GM23248 (cell line): ENCODE data around the gene RABGAP1L.

Experiments
- EZH2 ChIP-seq: fragments of 200-600 bp; sonication (generic); IDR thresholded peaks from 2 replicates; pipeline ENCODE4 v1.6.1; 2018; ENCODE audit warnings: antibody characterized with exemption, mild to moderate bottlenecking; ENCODE audit not compliant: insufficient read depth, poor library complexity, severe bottlenecking
- EZH2phosphoT487 ChIP-seq: fragments of 200-600 bp; sonication (generic); IDR thresholded peaks from 2 replicates; pipeline ENCODE4 v1.6.1; 2018; ENCODE audit warnings: antibody characterized with exemption, moderate library complexity, mild to moderate bottlenecking, low read depth; ENCODE audit not compliant: insufficient read depth

- TF ChIP-seq EZH2phosphoT487 = no peak
- no peak for TF ChIP-seq EZH2
Observed at GRCh38 chr1:174344162-174344561, 184.8 kb downstream of the RABGAP1L start.
